Esophagus muscularis mucosa (tissue), 4 donors: ENCODE results near the gene DAPK1. TPM values are rescaled to one million over a fixed set of nuclear protein-coding genes. Genes with fewer than 3 reads are reported as not detected.

Experiments
- DNase-seq: peaks from one replicate; pipeline ENCODE4 v3.0.0-alpha.2; 2017; ENCODE audit errors: extremely low spot score
- H3K27ac ChIP-seq, 4 donors: fragments of 200-600 bp; sonication (generic); replicated peaks in 1 of 4; 1 replicate in 3 of 4; 2 replicates in 1 of 4; pipeline ENCODE4 v1.5.1; 2016 to 2019; ENCODE audit warnings: mild to moderate bottlenecking in 1 of 4
- H3K27me3 ChIP-seq, 4 donors: fragments of 200-600 bp; sonication (generic); one replicate each; pipeline versions ENCODE4 v1.5.1 to v1.6.0; 2016 to 2019
- H3K36me3 ChIP-seq, 4 donors: fragments of 200-600 bp; sonication (generic); one replicate each; pipeline ENCODE4 v1.5.1; 2016 to 2019
- H3K4me1 ChIP-seq, 4 donors: fragments of 200-600 bp; sonication (generic); one replicate each; pipeline ENCODE4 v1.5.1; 2016 to 2019
- H3K4me3 ChIP-seq, 4 donors: fragments of 200-600 bp; sonication (generic); 1 replicate in 2 of 4; 2 replicates in 2 of 4; pipeline ENCODE4 v1.5.1; 2016 to 2019; ENCODE audit warnings: mild to moderate bottlenecking in 4 of 4, moderate library complexity in 1 of 4
- H3K9me3 ChIP-seq, 4 donors: fragments of 200-600 bp; sonication (generic); 1 replicate in 3 of 4; 2 replicates in 1 of 4; pipeline ENCODE4 v1.5.1; 2016 to 2019
- CTCF ChIP-seq, 3 experiments: fragments of 200-600 bp in 2 of 3; fragments of 450-650 bp in 1 of 3; sonication (generic) in 2 of 3; IDR thresholded peaks; one replicate each; pipeline ENCODE4 v1.5.1; 2017 to 2019; ENCODE audit warnings: antibody characterized with exemption in 3 of 3, mild to moderate bottlenecking in 2 of 3, moderate library complexity in 1 of 3
- EP300 ChIP-seq: sonication (generic); formaldehyde crosslinking; IDR thresholded peaks from one replicate; pipeline ENCODE4 v1.6.1; 2017; ENCODE audit warnings: antibody characterized with exemption
- POLR2A ChIP-seq: fragments of 450-650 bp; IDR thresholded peaks from one replicate; pipeline ENCODE4 v1.6.1; 2017; ENCODE audit warnings: antibody characterized with exemption, moderate library complexity, mild to moderate bottlenecking, low read depth
- POLR2AphosphoS5 ChIP-seq, 2 donors: sonication (generic); formaldehyde crosslinking; IDR thresholded peaks; one replicate each; pipeline ENCODE4 v1.6.1; 2017; ENCODE audit warnings: antibody characterized with exemption in 2 of 2
- WGBS: methylation state at CpG from one replicate; pipeline ENCODE4 v1.1.5; 2018; 5-methylcytosine and 5-hydroxymethylcytosine counted together
- intact Hi-C: fragments of 100-400 bp; cut with DNase I; formaldehyde crosslinking; loops from one replicate; pipeline ENCODE4 v1.15.1; 2023
- total RNA-seq, 4 donors: library from RNA; depleted of rRNA; stranded (reverse); fragments of >200 nt; gene quantifications; one replicate each; pipeline versions ENCODE4 v1.1.0 to v1.2.1, GENCODE V29; 2016

Gene DAPK1
- 10 to 100 TPM; 51.7 to 96.8 (median 80.7) TPM for total RNA-seq

- peaks cover 0 to 4% (median 0%) of the 10 kb centered on the region in 4 donors for H3K27me3 ChIP-seq
- peaks cover 6 to 43% (median 37%) of the 10 kb centered on the region in 4 donors for H3K4me1 ChIP-seq
- no peaks in the 10 kb centered on the region for H3K9me3 ChIP-seq
- intact Hi-C loops: loop anchor here (2.0 to 5.0 kb wide), 3 partner anchors 145 to 161 kb away; no protein-coding TSS in a partner anchor
- no peaks in the 10 kb centered on the region for H3K36me3 ChIP-seq
- TF ChIP-seq CTCF (IDR thresholded peaks at IDR 0.05) (peak; percentile 27 to 44 (median 31)), POLR2A (peak; percentile 19), POLR2AphosphoS5 (IDR thresholded peaks at IDR 0.05) (peak; percentile 35 to 60), EP300 (no peak)
- peak within 1 kb of the TSS; percentile 88 to 94 (median 93) for H3K27ac ChIP-seq
- H3K4me3 ChIP-seq: peak within 1 kb of the TSS; percentile 77 to 98 (median 95)
- DNase-seq: no peak
- no CpG with 5 or more reads among the region's 55 CpGs for WGBS
Observed at GRCh38 chr9:87497604-87498045, at the start of gene DAPK1. TSS of gene DAPK1 (plus strand) at chr9:87497867. CDS start at chr9:87499078, 1,211 bp downstream.

GRCh38 chr9:87451149-87451548 lies 46.5 kb upstream of the DAPK1 start:
- Histone ChIP-seq H3K27ac (no peak overlapping the region), H3K4me1 (no peaks in the 10 kb centered on the region), H3K4me3 (no peak overlapping the region), H3K27me3 (no peaks in the 10 kb centered on the region), H3K9me3 (peaks cover 0 to 5% (median 2%) of the 10 kb centered on the region in 4 donors), H3K36me3 (no peaks in the 10 kb centered on the region)
- intact Hi-C loops: no loop called here
- no peak for DNase-seq
- TF ChIP-seq POLR2A (no peak), CTCF (IDR thresholded peaks at IDR 0.05) (no peak), POLR2AphosphoS5 (IDR thresholded peaks at IDR 0.05) (no peak), EP300 (no peak)
- 56% methylated on average over 6 of the region's 6 CpGs for WGBS

GRCh38 chr9:87455407-87455806 lies 42.3 kb upstream of the DAPK1 start:
- intact Hi-C loops: no loop called here
- 60% methylated on average over 1 of the region's 1 CpG for WGBS
- DNase-seq: no peak

GRCh38 chr9:87461256-87461655 lies 36.4 kb upstream of the DAPK1 start:
- 62% methylated on average over 4 of the region's 4 CpGs for WGBS
- no peak overlapping the region for H3K4me3 ChIP-seq

More at GRCh38 chr9:87455407-87455806, 42.3 kb upstream of the DAPK1 start:
- no peak overlapping the region for H3K4me3 ChIP-seq
- H3K27ac ChIP-seq: no peak overlapping the region
- no peaks in the 10 kb centered on the region for H3K4me1 ChIP-seq
- no peaks in the 10 kb centered on the region for H3K27me3 ChIP-seq
- TF ChIP-seq CTCF (IDR thresholded peaks at IDR 0.05): no peak
- no peak for TF ChIP-seq POLR2AphosphoS5 (IDR thresholded peaks at IDR 0.05)
- no peak for TF ChIP-seq POLR2A
- TF ChIP-seq EP300: no peak
- H3K9me3 ChIP-seq: peaks cover 0 to 5% (median 2%) of the 10 kb centered on the region in 4 donors
- no peaks in the 10 kb centered on the region for H3K36me3 ChIP-seq

More at GRCh38 chr9:87461256-87461655, 36.4 kb upstream of the DAPK1 start:
- Histone ChIP-seq H3K27me3 (no peaks in the 10 kb centered on the region), H3K36me3 (no peaks in the 10 kb centered on the region), H3K9me3 (no peaks in the 10 kb centered on the region), H3K4me1 (peaks cover 0 to 15% (median 12%) of the 10 kb centered on the region in 4 donors), H3K27ac (no peak overlapping the region)
- TF ChIP-seq CTCF (IDR thresholded peaks at IDR 0.05) (no peak), POLR2AphosphoS5 (IDR thresholded peaks at IDR 0.05) (no peak), EP300 (no peak), POLR2A (no peak)
- intact Hi-C loops: no loop called here
- DNase-seq: no peak
